GM12892 (cell line): ENCODE data around the gene HPCAL1.

Experiments
- POLR2A ChIP-seq: IDR thresholded peaks from 2 replicates; pipeline ENCODE4 v1.6.1; 2011; ENCODE audit warnings: low read depth, low read length, control low read depth
- POLR2AphosphoS5 ChIP-seq: IDR thresholded peaks from 2 replicates; pipeline ENCODE4 v1.6.1; 2011; ENCODE audit warnings: low read depth, low read length, control low read depth

GRCh38 chr2:10406016-10406415 is 103.3 kb downstream of the HPCAL1 start:
- TF ChIP-seq POLR2AphosphoS5 (no peak), POLR2A (no peak)
